Calu3 (cell line): Measurements from ENCODE around the gene CPD. TPM values are rescaled to one million over a fixed set of nuclear protein-coding genes. Genes with fewer than 3 reads are reported as not detected.
"Not testable (repeated sequence)": the region's sequence is repeated elsewhere in the genome, so short reads cannot be mapped to it uniquely, and the experiment has no call there.

Experiments
- BruUV-seq: library from RNA; stranded (reverse); fragments of 400-500 nt; replicated peaks from 2 replicates; lab custom pipeline; 2021; lab: Mats Ljungman, UMichigan
- CTCF ChIA-PET: fragments of 300-600 bp; sonication (Branson Sonifier 250); formaldehyde crosslinking; loops from one replicate; lab custom pipeline; 2022; ENCODE audit warnings: antibody characterized with exemption; lab: Charles Lee
- DNase-seq: peaks from one replicate; pipeline ENCODE4 v3.0.0; 2022
- H3K27ac Mint-ChIP-seq: one replicate; pipeline ENCODE4 v1.8.0; 2022; ENCODE audit warnings: mixed read lengths; ENCODE audit not compliant: unreplicated experiment
- H3K27me3 Mint-ChIP-seq: one replicate; pipeline ENCODE4 v1.8.0; 2022; ENCODE audit warnings: mixed read lengths; ENCODE audit not compliant: unreplicated experiment
- H3K36me3 Mint-ChIP-seq: one replicate; pipeline ENCODE4 v1.8.0; 2022; ENCODE audit warnings: mild to moderate bottlenecking, moderate library complexity, mixed read lengths; ENCODE audit not compliant: insufficient read depth, unreplicated experiment
- H3K4me1 Mint-ChIP-seq: one replicate; pipeline ENCODE4 v1.8.0; 2022; ENCODE audit warnings: mild to moderate bottlenecking, low read depth, mixed read lengths; ENCODE audit not compliant: unreplicated experiment
- H3K4me3 Mint-ChIP-seq: one replicate; pipeline ENCODE4 v1.8.0; 2022; ENCODE audit warnings: mild to moderate bottlenecking, low read depth, moderate library complexity, mixed read lengths; ENCODE audit not compliant: unreplicated experiment
- H3K9me3 Mint-ChIP-seq: one replicate; pipeline ENCODE4 v1.8.0; 2022; ENCODE audit warnings: low read depth, mixed read lengths; ENCODE audit not compliant: unreplicated experiment
- CTCF ChIP-seq: fragments of 200-600 bp; IDR thresholded peaks from one replicate; pipeline ENCODE4 v1.8.0; 2022; ENCODE audit warnings: antibody characterized with exemption; ENCODE audit not compliant: unreplicated experiment
- intact Hi-C: fragments of 100-400 bp; cut with micrococcal nuclease; formaldehyde crosslinking; loops from one replicate; pipeline ENCODE4 v1.10.0; 2022; ENCODE audit not compliant: unreplicated experiment
- total RNA-seq: library from RNA; stranded (reverse); gene quantifications from 2 replicates; pipeline ENCODE4 v1.2.3, GENCODE V29; 2022

CPD gene
- total RNA-seq, 1 experiment from 2014 or later, result 82.9 TPM

- Mint-ChIP-seq H3K4me3 (no peak overlapping the region), H3K9me3 (no peaks in the 10 kb centered on the region), H3K27me3 (no peaks in the 10 kb centered on the region), H3K4me1 (peaks cover 6% of the 10 kb centered on the region), H3K27ac (no peak overlapping the region), H3K36me3 (no peaks in the 10 kb centered on the region)
- no TSS peak for BruUV-seq
- TF ChIP-seq CTCF, result no peak
- CTCF ChIA-PET, result no interaction called here
- intact Hi-C loops, result loop anchor here (10.0 kb wide), 1 partner anchor 86 kb away; no protein-coding TSS in a partner anchor
- DNase-seq, result no peak
Measured at GRCh38 chr17:30349252-30349651, 29.5 kb upstream of the CPD start.

- DNase-seq, H3K9me3 Mint-ChIP-seq, H3K4me1 Mint-ChIP-seq, H3K36me3 Mint-ChIP-seq, H3K27ac Mint-ChIP-seq, H3K4me3 Mint-ChIP-seq, BruUV-seq, intact Hi-C loops, H3K27me3 Mint-ChIP-seq: not testable (repeated sequence)
- CTCF ChIA-PET, result interaction anchor here (0.6 kb wide), 1 partner anchor 96 kb away, joined by 4 read pairs; no protein-coding TSS in a partner anchor
Measured at GRCh38 chr17:30351263-30351662, 27.5 kb upstream of the CPD start.

- no peak overlapping the region for H3K4me3 Mint-ChIP-seq
- intact Hi-C loops, result no loop called here
- no peak for DNase-seq
- H3K27me3 Mint-ChIP-seq, result no peaks in the 10 kb centered on the region
- H3K36me3 Mint-ChIP-seq, result peaks cover 5% of the 10 kb centered on the region
- no peaks in the 10 kb centered on the region for H3K9me3 Mint-ChIP-seq
- CTCF ChIA-PET, result no interaction called here
- TF ChIP-seq CTCF, result no peak
- no TSS peak for BruUV-seq
- no peak overlapping the region for H3K27ac Mint-ChIP-seq
- no peaks in the 10 kb centered on the region for H3K4me1 Mint-ChIP-seq
Measured at GRCh38 chr17:30351735-30352134, 27.0 kb upstream of the CPD start.

GRCh38 chr17:30352240-30352814 is 26.4 kb upstream of the CPD start:
- no peak overlapping the region for H3K27ac Mint-ChIP-seq
- CTCF ChIA-PET, result no interaction called here
- H3K36me3 Mint-ChIP-seq, result peaks cover 5% of the 10 kb centered on the region
- intact Hi-C loops, result no loop called here
- TF ChIP-seq CTCF, result no peak
- no peak overlapping the region for H3K4me3 Mint-ChIP-seq
- H3K27me3 Mint-ChIP-seq, result no peaks in the 10 kb centered on the region
- H3K4me1 Mint-ChIP-seq, result no peaks in the 10 kb centered on the region
- no TSS peak for BruUV-seq
- H3K9me3 Mint-ChIP-seq, result no peaks in the 10 kb centered on the region
- DNase-seq, result no peak

- Mint-ChIP-seq H3K9me3 (no peaks in the 10 kb centered on the region), H3K27ac (no peak overlapping the region), H3K27me3 (no peaks in the 10 kb centered on the region), H3K4me1 (no peaks in the 10 kb centered on the region), H3K36me3 (peaks cover 5% of the 10 kb centered on the region), H3K4me3 (no peak overlapping the region)
- intact Hi-C loops, result no loop called here
- no peak for DNase-seq
- BruUV-seq, result no TSS peak
- no peak for TF ChIP-seq CTCF
- CTCF ChIA-PET, result no interaction called here
Measured at GRCh38 chr17:30354701-30355100, 24.0 kb upstream of the CPD start.
